WTC11 (cell line): ENCODE measurements around the gene ANO4. TPM values are rescaled to one million over a fixed set of nuclear protein-coding genes. Genes with fewer than 3 reads are reported as not detected.

Experiments used
- ATAC-seq: fragments of 200-7000 bp; cut with Tn5 transposase; 2 replicates; pipeline ENCODE4 v1.10.0; 2021; ENCODE audit warnings: mild to moderate bottlenecking, moderate library complexity
- CTCF ChIA-PET: fragments of 300-600 bp; sonication (Branson Sonifier 250); formaldehyde crosslinking; loops from one replicate; lab custom pipeline; 2021; ENCODE audit warnings: antibody characterized with exemption; lab: Charles Lee
- POLR2A ChIA-PET: fragments of 350-600 bp; sonication (Branson Sonifier 250); formaldehyde crosslinking; loops from one replicate; lab custom pipeline; 2021; ENCODE audit warnings: antibody characterized with exemption; lab: Charles Lee
- DNase-seq: peaks from one replicate; pipeline ENCODE4 v3.0.0; 2021; ENCODE audit warnings: low spot score
- H3K27ac Mint-ChIP-seq: 2 replicates; pipeline ENCODE4 v1.8.0; 2021; ENCODE audit warnings: mixed read lengths
- H3K27me3 Mint-ChIP-seq: 2 replicates; pipeline ENCODE4 v1.8.0; 2021; ENCODE audit warnings: low read depth, mild to moderate bottlenecking, moderate library complexity, mixed read lengths
- H3K36me3 Mint-ChIP-seq: 2 replicates; pipeline ENCODE4 v1.8.0; 2021; ENCODE audit warnings: mixed read lengths
- H3K4me1 Mint-ChIP-seq: 2 replicates; pipeline ENCODE4 v1.8.0; 2022; ENCODE audit warnings: mixed read lengths
- H3K4me3 Mint-ChIP-seq: 2 replicates; pipeline ENCODE4 v1.8.0; 2021; ENCODE audit warnings: mild to moderate bottlenecking, moderate library complexity, mixed read lengths
- H3K9me3 Mint-ChIP-seq: 2 replicates; pipeline ENCODE4 v1.8.0; 2021; ENCODE audit warnings: mixed read lengths
- CREB1 ChIP-seq: sonication (generic); formaldehyde crosslinking; IDR thresholded peaks from 2 replicates; pipeline ENCODE4 v1.8.0; 2023; ENCODE audit warnings: mild to moderate bottlenecking, missing genetic modification reagents
- ELF4 ChIP-seq: sonication (generic); formaldehyde crosslinking; IDR thresholded peaks from 2 replicates; pipeline ENCODE4 v1.8.1; 2022; ENCODE audit warnings: low read depth, mild to moderate bottlenecking, moderate library complexity, missing genetic modification reagents
- ESRRA ChIP-seq: sonication (generic); formaldehyde crosslinking; IDR thresholded peaks from 2 replicates; pipeline ENCODE4 v1.8.1; 2022; ENCODE audit warnings: mild to moderate bottlenecking, missing genetic modification reagents, borderline replicate concordance
- ETV6 ChIP-seq: sonication (generic); formaldehyde crosslinking; IDR thresholded peaks from 2 replicates; pipeline ENCODE4 v1.8.1; 2022; ENCODE audit warnings: mild to moderate bottlenecking, missing genetic modification reagents
- GRHL2 ChIP-seq: fragments of 250-450 bp; sonication (Bioruptor Pico); IDR thresholded peaks from 2 replicates; pipeline ENCODE4 v1.8.0; 2022; ENCODE audit warnings: mild to moderate bottlenecking, moderate library complexity; ENCODE audit not compliant: insufficient replicate concordance, severe bottlenecking
- MYBL2 ChIP-seq: sonication (generic); formaldehyde crosslinking; IDR thresholded peaks from 2 replicates; pipeline ENCODE4 v1.8.1; 2023; ENCODE audit warnings: mild to moderate bottlenecking, moderate library complexity, missing genetic modification reagents
- NR1H2 ChIP-seq: sonication (generic); formaldehyde crosslinking; IDR thresholded peaks from 2 replicates; pipeline ENCODE4 v1.9.0; 2021; ENCODE audit warnings: mild to moderate bottlenecking, moderate library complexity, missing genetic modification reagents
- NR2C2 ChIP-seq: sonication (generic); formaldehyde crosslinking; IDR thresholded peaks from 2 replicates; pipeline ENCODE4 v1.8.0; 2022; ENCODE audit warnings: mild to moderate bottlenecking, missing genetic modification reagents
- SOX15 ChIP-seq: fragments of 250-450 bp; sonication (Bioruptor Pico); IDR thresholded peaks from 2 replicates; pipeline ENCODE4 v1.9.0; 2021; ENCODE audit warnings: mild to moderate bottlenecking
- ZNF121 ChIP-seq: sonication (generic); formaldehyde crosslinking; IDR thresholded peaks from 2 replicates; pipeline ENCODE4 v1.8.0; 2023; ENCODE audit warnings: missing genetic modification reagents
- ZNF263 ChIP-seq: sonication (generic); formaldehyde crosslinking; IDR thresholded peaks from 2 replicates; pipeline ENCODE4 v1.8.1; 2022; ENCODE audit warnings: low read depth, mild to moderate bottlenecking, moderate library complexity, missing genetic modification reagents
- total RNA-seq: library from RNA; stranded (reverse); gene quantifications from 3 replicates; pipeline ENCODE4 v1.2.3, GENCODE V29; 2021
- TF ChIP-seq, protein P1 (sequence below): sonication (generic); formaldehyde crosslinking; IDR thresholded peaks from 2 replicates; pipeline ENCODE4 v1.8.0; 2022; ENCODE audit warnings: mild to moderate bottlenecking, missing genetic modification reagents
- TF ChIP-seq, protein P2 (sequence below): sonication (generic); formaldehyde crosslinking; IDR thresholded peaks from 2 replicates; pipeline ENCODE4 v1.8.0; 2022; ENCODE audit warnings: mild to moderate bottlenecking, missing genetic modification reagents
- TF ChIP-seq, protein P3 (sequence below): fragments of 250-450 bp; sonication (Bioruptor Pico); IDR thresholded peaks from 2 replicates; pipeline ENCODE4 v1.9.0; 2021; ENCODE audit warnings: moderate library complexity, mild to moderate bottlenecking, inconsistent platforms, borderline replicate concordance
- TF ChIP-seq, protein P4 (sequence below): sonication (generic); formaldehyde crosslinking; IDR thresholded peaks from 2 replicates; pipeline ENCODE4 v1.8.0; 2022; ENCODE audit warnings: mild to moderate bottlenecking, missing genetic modification reagents
- TF ChIP-seq, protein P5 (sequence below): sonication (generic); formaldehyde crosslinking; conservative IDR thresholded peaks from 2 replicates; pipeline ENCODE4 v1.8.1; 2022; ENCODE audit warnings: mild to moderate bottlenecking, missing genetic modification reagents
- TF ChIP-seq, protein P6 (sequence below): sonication (generic); formaldehyde crosslinking; IDR thresholded peaks from 2 replicates; pipeline ENCODE4 v1.8.1; 2022; ENCODE audit warnings: low read depth, missing genetic modification reagents, borderline replicate concordance
- TF ChIP-seq, protein P7 (sequence below): sonication (generic); formaldehyde crosslinking; IDR thresholded peaks from 2 replicates; pipeline ENCODE4 v1.8.1; 2023; ENCODE audit warnings: mild to moderate bottlenecking, missing genetic modification reagents
- TF ChIP-seq, protein P8 (sequence below): sonication (generic); formaldehyde crosslinking; IDR thresholded peaks from 2 replicates; pipeline ENCODE4 v1.8.1; 2023; ENCODE audit warnings: mild to moderate bottlenecking, missing genetic modification reagents
- TF ChIP-seq, protein P9 (sequence below): sonication (generic); formaldehyde crosslinking; IDR thresholded peaks from 2 replicates; pipeline ENCODE4 v1.8.1; 2022; ENCODE audit warnings: mild to moderate bottlenecking, missing genetic modification reagents, moderate library complexity, borderline replicate concordance

Gene ANO4
- total RNA-seq, 1 experiment from 2014 or later, result 2.6 TPM

DNA sequence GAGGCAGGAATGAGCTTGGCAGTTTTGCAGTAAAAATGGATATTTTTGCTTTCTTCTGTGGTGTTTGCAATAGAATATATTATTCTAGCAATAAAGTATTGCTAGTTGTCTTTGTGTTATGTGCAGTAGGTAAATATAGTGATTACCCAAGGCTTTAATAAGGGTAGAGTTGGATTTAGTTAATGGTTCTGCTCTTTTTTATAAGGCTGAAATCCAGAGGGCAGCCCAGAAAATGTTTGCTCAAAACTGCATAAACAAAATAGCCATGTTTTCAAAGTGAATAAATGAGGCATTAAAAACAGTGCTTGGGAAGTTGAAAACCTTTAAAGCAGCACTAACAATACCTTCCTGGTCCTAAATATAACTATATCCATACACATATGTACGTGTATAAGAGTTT lies 253.1 kb downstream of the ANO4 start:
- no peak overlapping the region for H3K27ac Mint-ChIP-seq
- POLR2A ChIA-PET, result no interaction called here
- no peaks in the 10 kb centered on the region for H3K9me3 Mint-ChIP-seq
- no peaks in the 10 kb centered on the region for H3K36me3 Mint-ChIP-seq
- ATAC-seq, result no peak
- no peaks in the 10 kb centered on the region for H3K27me3 Mint-ChIP-seq
- TF ChIP-seq MYBL2 (CRISPR knock-in tag) (no peak), GRHL2 (CRISPR knock-in tag) (no peak), SOX15 (CRISPR knock-in tag) (no peak), NR1H2 (CRISPR knock-in tag) (no peak), ZNF263 (no peak), ELF4 (CRISPR knock-in tag) (no peak), CREB1 (CRISPR knock-in tag) (no peak)
- TF ChIP-seq, protein P1, sequence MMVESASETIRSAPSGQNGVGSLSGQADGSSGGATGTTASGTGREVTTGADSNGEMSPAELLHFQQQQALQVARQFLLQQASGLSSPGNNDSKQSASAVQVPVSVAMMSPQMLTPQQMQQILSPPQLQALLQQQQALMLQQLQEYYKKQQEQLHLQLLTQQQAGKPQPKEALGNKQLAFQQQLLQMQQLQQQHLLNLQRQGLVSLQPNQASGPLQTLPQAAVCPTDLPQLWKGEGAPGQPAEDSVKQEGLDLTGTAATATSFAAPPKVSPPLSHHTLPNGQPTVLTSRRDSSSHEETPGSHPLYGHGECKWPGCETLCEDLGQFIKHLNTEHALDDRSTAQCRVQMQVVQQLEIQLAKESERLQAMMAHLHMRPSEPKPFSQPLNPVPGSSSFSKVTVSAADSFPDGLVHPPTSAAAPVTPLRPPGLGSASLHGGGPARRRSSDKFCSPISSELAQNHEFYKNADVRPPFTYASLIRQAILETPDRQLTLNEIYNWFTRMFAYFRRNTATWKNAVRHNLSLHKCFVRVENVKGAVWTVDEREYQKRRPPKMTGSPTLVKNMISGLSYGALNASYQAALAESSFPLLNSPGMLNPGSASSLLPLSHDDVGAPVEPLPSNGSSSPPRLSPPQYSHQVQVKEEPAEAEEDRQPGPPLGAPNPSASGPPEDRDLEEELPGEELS (CRISPR knock-in tag), result no peak
- TF ChIP-seq, protein P2, sequence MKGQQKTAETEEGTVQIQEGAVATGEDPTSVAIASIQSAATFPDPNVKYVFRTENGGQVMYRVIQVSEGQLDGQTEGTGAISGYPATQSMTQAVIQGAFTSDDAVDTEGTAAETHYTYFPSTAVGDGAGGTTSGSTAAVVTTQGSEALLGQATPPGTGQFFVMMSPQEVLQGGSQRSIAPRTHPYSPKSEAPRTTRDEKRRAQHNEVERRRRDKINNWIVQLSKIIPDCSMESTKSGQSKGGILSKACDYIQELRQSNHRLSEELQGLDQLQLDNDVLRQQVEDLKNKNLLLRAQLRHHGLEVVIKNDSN (CRISPR knock-in tag), result no peak
- TF ChIP-seq, protein P3, sequence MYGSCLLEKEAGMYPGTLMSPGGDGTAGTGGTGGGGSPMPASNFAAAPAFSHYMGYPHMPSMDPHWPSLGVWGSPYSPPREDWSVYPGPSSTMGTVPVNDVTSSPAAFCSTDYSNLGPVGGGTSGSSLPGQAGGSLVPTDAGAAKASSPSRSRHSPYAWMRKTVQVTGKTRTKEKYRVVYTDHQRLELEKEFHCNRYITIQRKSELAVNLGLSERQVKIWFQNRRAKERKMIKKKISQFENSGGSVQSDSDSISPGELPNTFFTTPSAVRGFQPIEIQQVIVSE (CRISPR knock-in tag), result no peak
- TF ChIP-seq, protein P4, sequence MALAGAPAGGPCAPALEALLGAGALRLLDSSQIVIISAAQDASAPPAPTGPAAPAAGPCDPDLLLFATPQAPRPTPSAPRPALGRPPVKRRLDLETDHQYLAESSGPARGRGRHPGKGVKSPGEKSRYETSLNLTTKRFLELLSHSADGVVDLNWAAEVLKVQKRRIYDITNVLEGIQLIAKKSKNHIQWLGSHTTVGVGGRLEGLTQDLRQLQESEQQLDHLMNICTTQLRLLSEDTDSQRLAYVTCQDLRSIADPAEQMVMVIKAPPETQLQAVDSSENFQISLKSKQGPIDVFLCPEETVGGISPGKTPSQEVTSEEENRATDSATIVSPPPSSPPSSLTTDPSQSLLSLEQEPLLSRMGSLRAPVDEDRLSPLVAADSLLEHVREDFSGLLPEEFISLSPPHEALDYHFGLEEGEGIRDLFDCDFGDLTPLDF (CRISPR knock-in tag), result no peak
- TF ChIP-seq, protein P5, sequence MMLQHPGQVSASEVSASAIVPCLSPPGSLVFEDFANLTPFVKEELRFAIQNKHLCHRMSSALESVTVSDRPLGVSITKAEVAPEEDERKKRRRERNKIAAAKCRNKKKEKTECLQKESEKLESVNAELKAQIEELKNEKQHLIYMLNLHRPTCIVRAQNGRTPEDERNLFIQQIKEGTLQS, result no peak
- TF ChIP-seq, protein P6, sequence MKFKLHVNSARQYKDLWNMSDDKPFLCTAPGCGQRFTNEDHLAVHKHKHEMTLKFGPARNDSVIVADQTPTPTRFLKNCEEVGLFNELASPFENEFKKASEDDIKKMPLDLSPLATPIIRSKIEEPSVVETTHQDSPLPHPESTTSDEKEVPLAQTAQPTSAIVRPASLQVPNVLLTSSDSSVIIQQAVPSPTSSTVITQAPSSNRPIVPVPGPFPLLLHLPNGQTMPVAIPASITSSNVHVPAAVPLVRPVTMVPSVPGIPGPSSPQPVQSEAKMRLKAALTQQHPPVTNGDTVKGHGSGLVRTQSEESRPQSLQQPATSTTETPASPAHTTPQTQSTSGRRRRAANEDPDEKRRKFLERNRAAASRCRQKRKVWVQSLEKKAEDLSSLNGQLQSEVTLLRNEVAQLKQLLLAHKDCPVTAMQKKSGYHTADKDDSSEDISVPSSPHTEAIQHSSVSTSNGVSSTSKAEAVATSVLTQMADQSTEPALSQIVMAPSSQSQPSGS, result no peak
- TF ChIP-seq, protein P7, sequence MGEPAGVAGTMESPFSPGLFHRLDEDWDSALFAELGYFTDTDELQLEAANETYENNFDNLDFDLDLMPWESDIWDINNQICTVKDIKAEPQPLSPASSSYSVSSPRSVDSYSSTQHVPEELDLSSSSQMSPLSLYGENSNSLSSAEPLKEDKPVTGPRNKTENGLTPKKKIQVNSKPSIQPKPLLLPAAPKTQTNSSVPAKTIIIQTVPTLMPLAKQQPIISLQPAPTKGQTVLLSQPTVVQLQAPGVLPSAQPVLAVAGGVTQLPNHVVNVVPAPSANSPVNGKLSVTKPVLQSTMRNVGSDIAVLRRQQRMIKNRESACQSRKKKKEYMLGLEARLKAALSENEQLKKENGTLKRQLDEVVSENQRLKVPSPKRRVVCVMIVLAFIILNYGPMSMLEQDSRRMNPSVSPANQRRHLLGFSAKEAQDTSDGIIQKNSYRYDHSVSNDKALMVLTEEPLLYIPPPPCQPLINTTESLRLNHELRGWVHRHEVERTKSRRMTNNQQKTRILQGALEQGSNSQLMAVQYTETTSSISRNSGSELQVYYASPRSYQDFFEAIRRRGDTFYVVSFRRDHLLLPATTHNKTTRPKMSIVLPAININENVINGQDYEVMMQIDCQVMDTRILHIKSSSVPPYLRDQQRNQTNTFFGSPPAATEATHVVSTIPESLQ (CRISPR knock-in tag), result no peak
- TF ChIP-seq, protein P8, sequence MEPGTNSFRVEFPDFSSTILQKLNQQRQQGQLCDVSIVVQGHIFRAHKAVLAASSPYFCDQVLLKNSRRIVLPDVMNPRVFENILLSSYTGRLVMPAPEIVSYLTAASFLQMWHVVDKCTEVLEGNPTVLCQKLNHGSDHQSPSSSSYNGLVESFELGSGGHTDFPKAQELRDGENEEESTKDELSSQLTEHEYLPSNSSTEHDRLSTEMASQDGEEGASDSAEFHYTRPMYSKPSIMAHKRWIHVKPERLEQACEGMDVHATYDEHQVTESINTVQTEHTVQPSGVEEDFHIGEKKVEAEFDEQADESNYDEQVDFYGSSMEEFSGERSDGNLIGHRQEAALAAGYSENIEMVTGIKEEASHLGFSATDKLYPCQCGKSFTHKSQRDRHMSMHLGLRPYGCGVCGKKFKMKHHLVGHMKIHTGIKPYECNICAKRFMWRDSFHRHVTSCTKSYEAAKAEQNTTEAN, result no peak
- TF ChIP-seq, all 79 proteins: peak for 0
- H3K4me1 Mint-ChIP-seq, result no peaks in the 10 kb centered on the region
- H3K4me3 Mint-ChIP-seq, result no peak overlapping the region
- no peak for DNase-seq
- CTCF ChIA-PET, result no interaction called here

DNA sequence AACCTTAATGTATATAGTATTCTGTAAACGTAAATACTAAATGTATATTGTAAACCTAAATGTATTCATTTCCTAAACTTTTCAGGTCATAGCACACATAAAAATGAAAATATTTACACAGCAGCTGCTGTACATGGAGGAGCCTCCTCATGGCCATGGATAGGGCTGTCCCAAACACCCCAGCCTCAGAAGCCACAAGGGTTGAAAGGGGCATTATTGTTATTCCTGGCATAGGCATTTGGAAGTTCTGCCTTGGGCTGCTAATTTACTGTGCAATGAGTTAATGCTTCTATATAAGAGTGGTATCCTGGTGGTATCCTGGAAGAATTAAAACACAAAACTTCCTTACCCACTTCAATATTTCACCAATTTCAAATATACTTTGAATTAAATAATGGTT lies 256.1 kb downstream of the ANO4 start:
- DNase-seq (no peak), ATAC-seq (no peak)
- ChIA-PET POLR2A (no interaction called here), CTCF (interaction anchor here (1.2 kb wide), 1 partner anchor 223 kb away, joined by 3 read pairs; no protein-coding TSS in a partner anchor)
- Mint-ChIP-seq H3K4me3 (no peak overlapping the region), H3K4me1 (no peaks in the 10 kb centered on the region), H3K27me3 (no peaks in the 10 kb centered on the region), H3K9me3 (no peaks in the 10 kb centered on the region), H3K27ac (no peak overlapping the region), H3K36me3 (no peaks in the 10 kb centered on the region)
- TF ChIP-seq ESRRA (no peak), ZNF121 (CRISPR knock-in tag) (no peak), ETV6 (CRISPR knock-in tag) (no peak), NR2C2 (CRISPR knock-in tag) (no peak)
- TF ChIP-seq, protein P4 (CRISPR knock-in tag), result no peak
- TF ChIP-seq, protein P9, sequence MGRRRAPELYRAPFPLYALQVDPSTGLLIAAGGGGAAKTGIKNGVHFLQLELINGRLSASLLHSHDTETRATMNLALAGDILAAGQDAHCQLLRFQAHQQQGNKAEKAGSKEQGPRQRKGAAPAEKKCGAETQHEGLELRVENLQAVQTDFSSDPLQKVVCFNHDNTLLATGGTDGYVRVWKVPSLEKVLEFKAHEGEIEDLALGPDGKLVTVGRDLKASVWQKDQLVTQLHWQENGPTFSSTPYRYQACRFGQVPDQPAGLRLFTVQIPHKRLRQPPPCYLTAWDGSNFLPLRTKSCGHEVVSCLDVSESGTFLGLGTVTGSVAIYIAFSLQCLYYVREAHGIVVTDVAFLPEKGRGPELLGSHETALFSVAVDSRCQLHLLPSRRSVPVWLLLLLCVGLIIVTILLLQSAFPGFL (CRISPR knock-in tag), result no peak
- TF ChIP-seq, protein P6, result no peak
